ENCODE data around the gene LRWD1.
"Not testable (repeated sequence)": the region's sequence is repeated elsewhere in the genome, so short reads cannot be mapped to it uniquely, and the experiment has no call there.

LRWD1 gene

DNA sequence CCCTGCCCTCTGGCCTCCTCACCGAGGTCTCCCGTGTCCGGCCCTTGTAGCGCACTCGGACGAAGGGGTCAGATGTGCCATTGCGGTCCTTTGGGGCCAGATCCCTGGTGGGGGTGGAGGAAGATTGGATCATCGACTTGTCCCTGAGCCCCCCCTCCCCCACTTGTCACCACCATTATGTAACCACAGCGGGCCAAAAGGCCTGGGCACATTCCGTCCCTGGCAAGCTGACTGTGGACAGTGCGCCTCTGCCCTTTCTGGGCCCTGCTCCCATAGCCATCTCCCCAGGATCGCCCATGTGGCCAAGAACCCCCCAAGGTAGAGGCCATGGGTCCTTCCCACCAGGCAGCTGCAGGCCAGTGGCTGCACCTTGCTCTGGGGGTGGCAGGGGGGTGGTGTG, 38.4 kb downstream of the LRWD1 start:
- not testable (repeated sequence) for DNase-seq

DNA sequence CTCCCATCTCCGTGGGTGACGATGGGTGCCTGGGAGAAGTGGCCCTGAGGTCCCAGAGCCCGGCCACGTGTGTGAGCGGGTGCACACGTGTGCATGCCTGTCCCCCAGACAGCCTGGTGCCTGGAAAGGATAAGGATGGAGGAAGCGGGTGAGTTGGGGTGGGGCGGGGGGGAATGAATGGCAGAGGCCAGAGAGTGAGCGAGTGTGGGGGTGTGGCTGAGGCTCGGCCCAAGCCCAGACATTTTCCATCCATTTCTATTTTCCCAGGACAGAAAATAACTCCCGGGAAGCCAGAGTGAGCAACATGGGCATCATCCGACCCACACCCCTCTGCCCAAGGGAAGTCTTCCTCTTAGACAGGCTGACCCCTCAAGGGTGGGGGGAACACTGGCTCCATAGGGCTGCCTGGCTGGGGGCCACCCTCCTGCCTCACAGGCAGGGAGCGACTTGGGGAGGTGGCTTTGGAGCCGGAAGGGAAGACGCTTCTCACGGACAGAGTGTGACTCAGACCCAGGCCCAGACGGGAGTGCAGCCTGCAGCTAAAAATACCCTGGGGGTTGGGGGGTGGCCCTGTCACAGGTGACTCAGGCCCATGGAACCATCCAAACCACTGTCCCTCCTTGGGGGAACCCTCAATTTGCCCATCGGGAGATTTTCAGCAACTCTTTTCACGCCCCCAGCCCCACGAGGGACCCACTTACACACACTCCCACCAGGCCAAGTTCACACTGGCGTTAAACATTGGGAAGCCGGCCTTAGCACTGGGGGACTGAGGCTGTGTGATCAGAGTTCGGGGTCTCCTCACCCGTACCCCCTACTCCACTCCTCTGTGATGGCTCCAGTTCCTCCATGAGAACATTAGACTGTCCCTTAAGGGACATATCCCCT, 40.8 kb downstream of the LRWD1 start:
- DNase-seq = not testable (repeated sequence)

DNA sequence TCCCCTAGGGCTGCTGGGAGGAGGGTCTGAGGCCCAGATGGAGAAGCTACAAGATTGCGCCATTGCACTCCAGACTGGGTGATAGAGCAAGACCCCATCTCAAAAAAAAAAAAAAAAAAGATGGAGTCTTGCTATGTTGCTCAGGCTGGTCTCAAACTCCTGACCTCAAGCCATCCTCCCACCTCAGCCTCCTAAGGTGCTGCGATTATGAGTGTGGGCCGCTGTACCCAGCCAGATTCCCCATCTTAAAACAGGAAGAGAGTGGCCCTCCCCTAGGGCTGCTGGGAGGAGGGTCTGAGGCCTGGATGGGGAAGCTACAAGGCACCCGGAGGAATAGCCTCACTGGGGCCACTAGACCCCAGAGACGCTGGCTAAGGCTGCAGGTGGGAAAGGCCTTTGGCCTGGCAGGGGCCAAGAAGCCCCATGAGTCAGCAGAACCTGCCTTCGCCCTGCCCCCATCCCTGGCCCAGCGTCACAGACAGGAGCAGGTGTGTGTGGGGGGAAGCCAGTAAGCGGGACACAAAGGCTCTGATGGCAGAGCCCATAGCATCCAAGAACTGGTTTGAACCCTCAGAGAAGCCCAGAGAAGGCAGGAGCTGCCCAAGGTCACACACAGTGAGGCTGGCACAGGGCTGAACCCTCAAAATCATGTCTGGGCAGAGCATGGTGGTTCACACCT, 42.8 kb downstream of the LRWD1 start:
- not testable (repeated sequence) for DNase-seq

DNA sequence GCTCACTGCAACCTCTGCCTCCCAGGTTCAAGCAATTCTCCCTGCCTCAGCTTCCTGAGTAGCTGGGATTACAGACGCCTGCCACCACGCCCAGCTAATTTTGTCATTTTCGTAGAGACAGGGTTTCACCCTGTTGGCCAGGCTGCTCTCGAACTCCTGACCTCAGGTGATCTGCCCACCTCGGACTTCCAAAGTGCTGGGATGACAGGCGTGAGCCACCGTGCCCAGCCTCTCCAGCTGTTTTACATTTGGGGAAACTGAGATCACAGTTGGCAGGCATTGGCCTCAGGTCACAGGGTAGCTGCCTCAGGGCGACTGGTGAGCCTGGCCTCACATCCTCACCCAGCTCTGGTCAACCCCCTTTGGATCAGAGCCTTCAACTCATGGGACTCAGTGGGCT, 45.8 kb downstream of the LRWD1 start:
- DNase-seq = not testable (repeated sequence)

DNA sequence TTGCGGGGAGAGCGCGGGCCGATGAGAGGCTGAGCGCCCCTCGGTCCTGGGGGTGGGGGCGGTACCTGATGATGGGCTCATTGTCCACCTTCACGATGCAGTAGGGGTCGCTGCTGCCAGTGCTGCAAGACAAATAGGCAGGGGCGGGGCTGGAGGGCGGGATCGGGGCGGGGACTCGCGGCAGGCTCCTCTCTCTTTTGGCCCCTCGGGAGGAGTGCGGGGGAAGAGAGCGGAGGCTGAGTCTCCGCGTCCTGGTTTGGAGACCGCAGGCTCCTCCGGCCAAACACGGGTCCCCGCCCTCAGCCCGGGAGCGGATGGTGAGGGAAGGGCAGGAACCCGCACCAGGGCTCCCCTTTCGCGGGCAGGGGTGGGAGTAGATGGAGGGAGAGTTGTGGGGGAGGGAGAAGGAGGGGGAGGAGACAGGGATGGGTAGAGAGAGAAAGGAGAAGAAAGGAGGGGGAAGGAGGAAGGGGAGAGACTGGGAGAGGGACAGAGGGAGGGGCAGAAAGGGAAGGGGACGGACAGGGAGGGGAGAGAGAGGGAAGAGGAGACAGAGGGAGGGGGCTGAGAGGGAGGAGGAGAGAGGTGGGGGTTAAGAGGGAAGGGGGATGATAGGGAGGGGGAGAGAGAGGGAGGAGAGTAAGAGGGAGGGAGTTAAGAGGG, 47.2 kb downstream of the LRWD1 start:
- not testable (repeated sequence) for DNase-seq

DNA sequence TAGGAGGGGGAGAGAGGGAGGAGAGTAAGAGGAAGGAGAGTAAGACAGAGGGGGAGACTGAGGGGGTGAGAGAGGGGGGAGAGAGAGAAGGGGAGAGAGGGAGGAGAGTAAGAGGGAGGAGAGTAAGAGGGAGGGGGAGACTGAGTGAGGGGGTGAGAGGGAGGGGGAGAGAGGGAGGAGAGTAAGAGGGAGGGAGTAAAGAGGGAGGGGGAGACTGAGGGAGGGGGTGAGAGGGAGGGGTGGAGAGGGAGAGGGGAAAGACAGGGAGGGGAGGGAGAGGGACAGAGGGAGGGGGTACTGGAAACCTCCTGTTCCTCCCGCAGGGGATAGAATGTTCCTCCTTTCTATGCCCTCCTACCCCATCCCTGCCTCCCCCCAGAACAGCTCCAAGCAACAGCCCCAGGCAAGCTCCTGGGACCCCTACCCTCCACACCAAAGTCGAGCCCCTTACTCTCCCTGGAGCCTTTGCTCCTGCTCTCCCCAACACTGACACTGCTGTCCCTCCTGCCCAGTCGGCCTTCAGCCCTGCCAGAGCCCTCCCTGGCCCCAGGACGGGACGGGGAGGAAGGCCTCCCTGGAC, 47.9 kb downstream of the LRWD1 start:
- not testable (repeated sequence) for DNase-seq

DNA sequence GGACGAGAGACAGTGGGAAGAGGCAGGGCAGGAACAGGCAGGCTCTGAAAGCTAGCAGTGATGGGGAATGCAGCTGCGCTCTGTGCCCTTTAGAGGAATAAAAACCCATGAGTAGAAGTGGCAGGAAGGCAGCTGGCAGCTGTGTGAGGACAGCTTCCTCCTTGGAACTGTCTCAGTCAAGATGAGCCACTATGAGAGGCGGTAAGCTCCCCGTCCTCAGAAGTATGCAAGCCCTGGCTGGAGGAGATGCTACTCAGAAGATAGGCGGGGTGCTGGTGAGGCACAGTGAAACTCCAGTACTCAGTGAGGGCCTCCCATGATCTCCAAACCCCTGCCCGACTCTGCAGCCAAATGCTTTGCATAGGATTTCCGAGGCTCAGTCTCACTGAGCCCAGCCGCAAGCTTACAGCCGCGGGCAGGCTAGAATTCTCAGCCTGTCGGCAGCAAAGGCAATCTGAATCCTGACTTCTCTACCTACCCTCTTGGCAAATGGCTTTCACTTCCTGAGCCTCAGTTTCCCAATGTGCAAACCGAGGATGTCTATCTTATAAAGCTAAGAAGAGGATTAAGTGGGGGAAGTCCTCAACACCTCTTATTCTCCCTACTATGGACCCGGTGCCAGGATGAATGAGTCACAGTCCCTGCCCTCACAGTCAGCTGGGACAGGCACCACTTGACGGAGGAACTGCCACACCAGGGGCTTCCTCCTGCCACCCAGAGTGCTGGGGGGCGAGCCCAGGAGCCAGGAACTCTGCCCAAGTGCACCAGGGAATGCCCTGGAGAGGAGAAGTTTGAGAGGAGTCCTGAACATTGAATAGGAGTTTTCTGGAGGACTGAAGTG, 50.3 kb downstream of the LRWD1 start:
- DNase-seq = not testable (repeated sequence)

DNA sequence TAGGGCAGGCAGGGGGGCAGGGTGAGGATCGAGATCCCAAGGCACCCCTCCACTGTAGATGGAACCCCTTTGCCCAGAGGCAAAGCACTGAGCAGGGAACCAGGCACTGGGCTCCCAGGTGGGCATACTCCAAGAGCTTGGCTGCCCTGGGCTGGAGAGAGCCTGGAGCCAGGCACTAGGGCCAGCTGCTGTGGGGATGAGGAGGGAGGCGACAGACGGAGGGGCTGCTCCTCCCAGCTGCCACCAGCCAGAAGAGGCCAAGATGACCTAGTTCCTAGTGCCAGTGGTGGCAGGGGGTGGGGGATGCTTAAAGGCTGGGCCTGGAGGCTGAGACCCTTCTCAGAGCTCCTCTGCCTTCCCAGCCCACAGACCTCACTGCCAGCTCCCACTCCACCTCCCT, 51.1 kb downstream of the LRWD1 start:
- not testable (repeated sequence) for DNase-seq

DNA sequence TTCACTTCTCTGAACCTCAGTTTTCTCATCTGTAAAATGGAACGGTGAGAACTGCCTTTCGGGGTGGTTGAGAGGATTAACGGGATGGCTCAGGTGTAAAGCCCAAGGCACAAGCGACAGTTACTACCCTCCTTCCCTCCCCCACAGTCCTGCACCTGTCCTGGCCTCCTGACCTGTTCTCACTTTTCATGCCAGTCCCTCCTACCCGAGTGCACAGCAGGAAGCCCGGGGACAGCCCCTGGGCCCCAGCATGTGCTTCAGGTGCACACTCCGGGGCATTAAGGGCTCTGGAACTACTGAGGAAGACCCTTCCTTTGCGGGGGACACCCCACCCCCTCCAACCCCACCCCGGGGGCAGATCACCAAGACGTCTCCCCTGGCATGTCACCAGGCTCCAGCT, 52.2 kb downstream of the LRWD1 start:
- not testable (repeated sequence) for DNase-seq

DNA sequence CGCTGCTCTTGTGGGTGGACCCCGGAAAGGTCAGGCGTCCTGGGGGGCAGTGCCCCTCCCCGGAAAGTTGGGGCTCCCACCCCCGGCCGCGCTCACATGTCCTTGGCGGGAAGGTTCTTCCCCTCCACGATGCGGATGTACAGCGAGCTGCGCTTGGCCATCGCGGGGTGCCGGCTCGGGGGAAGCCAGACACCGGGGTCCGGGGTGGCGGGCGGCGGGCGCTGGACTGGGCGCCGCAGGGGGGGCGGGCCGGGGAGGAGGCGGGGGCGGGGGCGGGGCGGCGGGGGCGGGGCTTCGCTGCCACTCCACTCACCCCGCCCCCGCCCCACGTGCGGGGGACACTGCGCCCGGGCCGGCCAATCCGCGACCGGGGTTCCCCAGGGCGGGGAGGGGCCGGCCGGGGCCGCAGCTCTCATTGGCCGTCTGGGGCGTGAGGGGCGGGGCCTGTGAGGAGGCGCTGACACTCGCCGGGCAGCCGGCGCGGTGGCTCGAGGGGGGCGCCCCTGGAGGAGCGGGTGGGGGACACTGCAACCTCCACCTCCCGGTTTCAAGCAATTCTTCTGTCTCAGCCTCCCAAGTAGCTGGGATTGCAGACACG, 52.9 kb downstream of the LRWD1 start, which contains the start of gene RASA4B:
Gene RASA4B, minus strand, starts transcription at position 228 of the 598 bp plus-strand sequence. Its CDS starts 67 bp downstream, at position 161.
- DNase-seq = not testable (repeated sequence)

DNA sequence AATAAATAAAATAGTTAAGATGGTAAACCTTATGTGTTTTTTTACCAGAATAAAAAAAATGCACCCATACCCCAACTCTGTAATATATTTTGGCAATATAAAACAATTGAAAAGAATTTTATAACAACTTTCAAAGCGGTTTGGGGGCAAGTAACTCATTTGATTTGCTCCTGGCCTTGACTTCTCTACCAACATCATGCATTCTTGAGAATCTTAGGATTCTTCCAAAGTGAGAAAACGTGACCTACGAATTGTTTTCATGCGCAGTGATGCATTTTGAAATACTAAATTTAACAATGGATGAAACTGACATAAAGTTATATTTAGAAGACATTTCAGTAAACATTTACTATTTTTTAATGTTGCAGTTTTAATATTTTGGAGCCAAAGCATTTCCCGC, 56.0 kb downstream of the LRWD1 start:
- not testable (repeated sequence) for DNase-seq
